Smooth muscle cell (in vitro differentiated cells): ENCODE data around the gene RECK. TPM values are rescaled to one million over a fixed set of nuclear protein-coding genes. Genes with fewer than 3 reads are reported as not detected.

Experiments used
- DNase-seq: peaks from one replicate; lab custom pipeline; 2025; ENCODE audit not compliant: unreplicated experiment; lab: John Stamatoyannopoulos, UW
- H2AFZ ChIP-seq: fragments of 200-600 bp; sonication (generic); 2 replicates; pipeline ENCODE4 v1.6.0; 2016; ENCODE audit warnings: antibody characterized with exemption, low read depth, mild to moderate bottlenecking
- H3F3A ChIP-seq: fragments of 200-600 bp; sonication (generic); 2 replicates; pipeline ENCODE4 v1.6.0; 2017; ENCODE audit warnings: antibody characterized with exemption, low read depth
- H3K27ac ChIP-seq: fragments of 200-600 bp; sonication (generic); 2 replicates; pipeline ENCODE4 v1.5.1; 2016; ENCODE audit warnings: low read depth, mild to moderate bottlenecking
- H3K27me3 ChIP-seq: fragments of 200-600 bp; sonication (generic); 2 replicates; pipeline ENCODE4 v1.6.1; 2016; ENCODE audit warnings: low read depth, mild to moderate bottlenecking
- H3K36me3 ChIP-seq: fragments of 200-600 bp; sonication (generic); 2 replicates; pipeline ENCODE4 v1.5.1; 2016; ENCODE audit warnings: low read depth
- H3K4me1 ChIP-seq: fragments of 200-600 bp; sonication (generic); 2 replicates; pipeline ENCODE4 v1.5.1; 2016; ENCODE audit warnings: low read depth
- H3K4me2 ChIP-seq: fragments of 200-600 bp; sonication (generic); 2 replicates; pipeline ENCODE4 v1.6.0; 2016; ENCODE audit warnings: mild to moderate bottlenecking
- H3K4me3 ChIP-seq: fragments of 200-600 bp; sonication (generic); 2 replicates; pipeline ENCODE4 v1.5.1; 2016; ENCODE audit warnings: mild to moderate bottlenecking
- H3K79me2 ChIP-seq: fragments of 200-600 bp; sonication (generic); 2 replicates; pipeline ENCODE4 v1.6.0; 2016; ENCODE audit warnings: low read depth, mild to moderate bottlenecking
- H3K9ac ChIP-seq: fragments of 200-600 bp; sonication (generic); 2 replicates; pipeline ENCODE4 v1.6.0; 2016; ENCODE audit warnings: low read depth
- H3K9me3 ChIP-seq: fragments of 200-600 bp; sonication (generic); replicated peaks from 2 replicates; pipeline ENCODE4 v1.5.1; 2016; ENCODE audit warnings: low read depth
- H4K20me1 ChIP-seq: fragments of 200-600 bp; sonication (generic); 2 replicates; pipeline ENCODE4 v1.6.0; 2016; ENCODE audit warnings: low read depth
- CTCF ChIP-seq: fragments of 200-600 bp; sonication (generic); IDR thresholded peaks from 2 replicates; pipeline ENCODE4 v1.5.1; 2017; ENCODE audit warnings: borderline replicate concordance, mild to moderate bottlenecking, antibody characterized with exemption; ENCODE audit not compliant: insufficient read depth, poor library complexity, severe bottlenecking
- WGBS: methylation state at CpG from one replicate; pipeline ENCODE4 v1.1.7; 2016; ENCODE audit warnings: low lambda C conversion rate; 5-methylcytosine and 5-hydroxymethylcytosine counted together
- polyA plus RNA-seq: library from polyadenylated mRNA; unstranded; fragments of >200 nt; fragmentation: Nextera tagmentation; extraction: Ambion mirVana; gene quantifications from 2 replicates; pipeline ENCODE4 v1.2.1, GENCODE V29; 2016
- total RNA-seq: library from RNA; depleted of rRNA; stranded (reverse); fragments of >200 nt; gene quantifications from 2 replicates; pipeline ENCODE4 v1.2.3, GENCODE V29; 2014

RECK gene
- total and polyA plus RNA-seq, 2 experiments from 2014 or later = 42.9 to 50.0 TPM

- peak overlapping the region; percentile 83 for H3K27ac ChIP-seq
- no peak overlapping the region for H3K4me3 ChIP-seq
- H3K4me2 ChIP-seq = peak overlapping the region; percentile 76
- no peaks in the 10 kb centered on the region for H4K20me1 ChIP-seq
- H3K36me3 ChIP-seq = no peaks in the 10 kb centered on the region
- no peaks in the 10 kb centered on the region for H3K9me3 ChIP-seq
- peak; percentile 81 for DNase-seq
- H2AFZ ChIP-seq = no peak overlapping the region
- H3F3A ChIP-seq = peaks cover 31% of the 10 kb centered on the region
- no peaks in the 10 kb centered on the region for H3K27me3 ChIP-seq
- peaks cover 5% of the 10 kb centered on the region for H3K4me1 ChIP-seq
- no peak for TF ChIP-seq CTCF
- H3K9ac ChIP-seq = peak overlapping the region; percentile 48
- 61% methylated on average over 14 of the region's 14 CpGs for WGBS
- no peaks in the 10 kb centered on the region for H3K79me2 ChIP-seq
Measured at GRCh38 chr9:36148311-36149051, 111.8 kb downstream of the RECK start.

- Histone ChIP-seq H3K4me2 (peak overlapping the region; percentile 76), H3K36me3 (no peaks in the 10 kb centered on the region), H3K9me3 (no peaks in the 10 kb centered on the region), H4K20me1 (no peaks in the 10 kb centered on the region), H2AFZ (no peak overlapping the region), H3K9ac (peak overlapping the region; percentile 48), H3K4me3 (no peak overlapping the region), H3F3A (peaks cover 31% of the 10 kb centered on the region), H3K27ac (peak overlapping the region; percentile 83), H3K27me3 (no peaks in the 10 kb centered on the region), H3K79me2 (no peaks in the 10 kb centered on the region), H3K4me1 (peaks cover 5% of the 10 kb centered on the region)
- no peak for TF ChIP-seq CTCF
- 65% methylated on average over 4 of the region's 4 CpGs for WGBS
- no peak for DNase-seq
Measured at GRCh38 chr9:36149197-36149596, 112.5 kb downstream of the RECK start.

GRCh38 chr9:36150574-36151315 lies 114.0 kb downstream of the RECK start:
- WGBS = 34% methylated on average over 4 of the region's 4 CpGs
- no peak for DNase-seq

More at GRCh38 chr9:36150574-36151315, 114.0 kb downstream of the RECK start:
- Histone ChIP-seq H3K9me3 (no peaks in the 10 kb centered on the region), H3K4me2 (peak overlapping the region; percentile 28), H3K36me3 (no peaks in the 10 kb centered on the region), H3K27ac (peak overlapping the region; percentile 83), H2AFZ (no peak overlapping the region), H3K4me1 (peaks cover 5% of the 10 kb centered on the region), H3K79me2 (no peaks in the 10 kb centered on the region), H3F3A (peaks cover 38% of the 10 kb centered on the region), H3K9ac (peak overlapping the region; percentile 7), H3K27me3 (no peaks in the 10 kb centered on the region), H4K20me1 (no peaks in the 10 kb centered on the region), H3K4me3 (no peak overlapping the region)
- no peak for TF ChIP-seq CTCF
